ENCODE data around the gene DHX35.

GRCh38 chr20:38985060-38985459 lies 22.9 kb downstream of the DHX35 start:
- TF ChIP-seq RFX5 (IDR thresholded peaks at IDR 0.05; ENCODE audit: borderline replicate concordance, low read depth, low read length) (no peak), RAD21 (IDR thresholded peaks at IDR 0.05 in 1 of 2, conservative IDR thresholded peaks at IDR 0.05 in 1 of 2; ENCODE audit: low read depth in 2 of 2, low read length in 2 of 2) (no peak), JUND (IDR thresholded peaks at IDR 0.05; ENCODE audit: low read length) (no peak), TAF1 (IDR thresholded peaks at IDR 0.05; ENCODE audit: low read depth, low read length) (no peak)
